ENCODE data around the gene BABAM2. TPM values are rescaled to one million over a fixed set of nuclear protein-coding genes. Genes with fewer than 3 reads are reported as not detected.

The BABAM2 gene
- total and polyA plus RNA-seq, 7 donors: 34.2 to 74.5 (median 52.3) TPM

DNA sequence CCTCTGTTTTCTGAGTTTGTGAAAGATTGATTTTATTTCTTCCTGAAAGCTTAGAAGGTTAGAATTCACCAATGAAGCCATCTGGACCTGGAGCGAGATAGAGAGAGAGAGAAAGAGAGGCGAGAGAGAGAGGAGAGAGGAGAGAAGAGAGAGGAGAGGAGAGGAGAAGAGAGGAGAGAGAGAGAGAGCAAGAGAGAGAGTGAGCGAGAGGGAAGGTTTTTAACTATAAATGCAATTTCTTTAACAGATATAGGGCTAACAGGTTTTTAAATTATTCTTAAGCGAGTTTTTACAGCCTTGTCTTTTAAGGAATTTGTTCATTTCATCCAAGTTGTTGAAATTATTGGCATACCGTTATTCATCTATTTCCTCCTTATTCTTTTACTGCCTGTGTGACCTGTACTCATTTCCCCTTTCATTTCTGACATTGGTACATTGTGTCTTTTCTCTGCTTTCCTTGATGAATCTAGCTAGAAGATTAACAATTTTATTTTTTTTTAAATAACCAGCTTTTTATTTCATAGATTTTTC, 56.1 kb downstream of the BABAM2 start:
- Histone ChIP-seq H3K36me3 (ENCODE audit: insufficient read depth in 1 of 2, low read depth in 1 of 2) (no peaks in the 10 kb centered on the region), H3K9me3 (no peaks in the 10 kb centered on the region), H3K4me1 (peaks cover 13% of the 10 kb centered on the region), H3K4me3 (no peak overlapping the region), H3K27ac (no peak overlapping the region), H3K27me3 (ENCODE audit: insufficient read depth in 3 of 3, low read length in 2 of 3) (no peaks in the 10 kb centered on the region)
- 65 to 78% (median 70%) methylated on average over 5 of the region's 5 CpGs for WGBS, 3 donors
- TF ChIP-seq, protein P1, sequence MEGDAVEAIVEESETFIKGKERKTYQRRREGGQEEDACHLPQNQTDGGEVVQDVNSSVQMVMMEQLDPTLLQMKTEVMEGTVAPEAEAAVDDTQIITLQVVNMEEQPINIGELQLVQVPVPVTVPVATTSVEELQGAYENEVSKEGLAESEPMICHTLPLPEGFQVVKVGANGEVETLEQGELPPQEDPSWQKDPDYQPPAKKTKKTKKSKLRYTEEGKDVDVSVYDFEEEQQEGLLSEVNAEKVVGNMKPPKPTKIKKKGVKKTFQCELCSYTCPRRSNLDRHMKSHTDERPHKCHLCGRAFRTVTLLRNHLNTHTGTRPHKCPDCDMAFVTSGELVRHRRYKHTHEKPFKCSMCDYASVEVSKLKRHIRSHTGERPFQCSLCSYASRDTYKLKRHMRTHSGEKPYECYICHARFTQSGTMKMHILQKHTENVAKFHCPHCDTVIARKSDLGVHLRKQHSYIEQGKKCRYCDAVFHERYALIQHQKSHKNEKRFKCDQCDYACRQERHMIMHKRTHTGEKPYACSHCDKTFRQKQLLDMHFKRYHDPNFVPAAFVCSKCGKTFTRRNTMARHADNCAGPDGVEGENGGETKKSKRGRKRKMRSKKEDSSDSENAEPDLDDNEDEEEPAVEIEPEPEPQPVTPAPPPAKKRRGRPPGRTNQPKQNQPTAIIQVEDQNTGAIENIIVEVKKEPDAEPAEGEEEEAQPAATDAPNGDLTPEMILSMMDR (IDR thresholded peaks at IDR 0.05): no peak
- intact Hi-C loops (cut with DNase I): no loop called here
- DNase-seq (no peak), ATAC-seq (no peak)

DNA sequence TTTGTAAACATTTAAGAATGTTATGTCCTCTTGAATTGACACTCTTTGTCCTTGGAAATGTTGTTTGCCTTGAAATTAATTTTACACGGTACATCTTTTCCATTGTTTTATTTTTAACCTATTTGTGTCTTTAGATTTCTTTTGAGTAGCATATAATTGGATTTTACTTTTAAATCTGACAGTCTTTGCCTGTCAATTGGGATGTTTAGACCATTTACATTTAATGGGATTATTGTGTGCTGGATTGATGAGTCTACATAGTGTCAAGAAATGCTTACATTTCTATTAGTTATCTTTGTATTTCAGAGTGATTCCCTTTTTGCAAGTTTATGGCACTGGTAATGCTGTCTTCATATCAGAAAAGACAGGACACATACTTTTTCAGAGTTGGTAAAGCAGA, 61.5 kb downstream of the BABAM2 start:
- Histone ChIP-seq H3K4me1 (peaks cover 39% of the 10 kb centered on the region), H3K36me3 (ENCODE audit: insufficient read depth in 1 of 2, low read depth in 1 of 2) (no peaks in the 10 kb centered on the region), H3K27me3 (ENCODE audit: insufficient read depth in 3 of 3, low read length in 2 of 3) (no peaks in the 10 kb centered on the region), H3K27ac (no peak overlapping the region), H3K9me3 (no peaks in the 10 kb centered on the region), H3K4me3 (no peak overlapping the region)
- WGBS, 3 donors: 87 to 100% (median 98%) methylated on average over 1 of the region's 1 CpG
- intact Hi-C loops (cut with DNase I): loop anchor here in 1 of 2 donors (5.0 kb wide), 1 partner anchor 35 kb away; no protein-coding TSS in a partner anchor
- TF ChIP-seq, protein P1 (IDR thresholded peaks at IDR 0.05): no peak
- no peak for DNase-seq
- no peak for ATAC-seq

DNA sequence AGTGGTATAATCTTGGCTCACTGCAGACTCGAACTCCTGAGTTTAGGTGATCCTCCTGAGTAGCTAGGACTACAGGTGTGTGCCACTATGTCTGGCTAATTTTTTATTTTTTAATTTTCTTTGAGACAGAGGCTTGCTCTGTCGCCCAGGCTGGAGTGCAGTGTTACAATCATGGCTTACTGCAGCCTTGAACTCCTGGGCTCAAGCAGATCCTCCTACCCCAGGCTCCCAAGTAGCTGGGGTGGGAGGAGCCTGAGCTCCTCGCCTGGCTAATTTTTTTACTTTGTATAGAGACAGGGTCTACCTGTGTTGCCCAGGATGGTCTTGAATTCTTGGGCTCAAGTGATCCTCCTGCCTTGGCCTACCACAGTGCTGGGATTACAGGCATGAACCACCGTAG, 62.5 kb downstream of the BABAM2 start:
- Histone ChIP-seq H3K27ac (peak overlapping the region; percentile 69), H3K27me3 (ENCODE audit: insufficient read depth in 3 of 3, low read length in 2 of 3) (no peaks in the 10 kb centered on the region), H3K4me3 (no peak overlapping the region), H3K36me3 (ENCODE audit: insufficient read depth in 1 of 2, low read depth in 1 of 2) (no peaks in the 10 kb centered on the region), H3K9me3 (no peaks in the 10 kb centered on the region), H3K4me1 (peaks cover 36% of the 10 kb centered on the region)
- TF ChIP-seq, protein P1 (IDR thresholded peaks at IDR 0.05): no peak
- intact Hi-C loops (cut with DNase I): loop anchor here in 1 of 2 donors (5.0 kb wide), 1 partner anchor 36 kb away; no protein-coding TSS in a partner anchor
- no peak for ATAC-seq
- 81 to 96% (median 86%) methylated on average over 4 of the region's 4 CpGs for WGBS, 3 donors
- no peak for DNase-seq

DNA sequence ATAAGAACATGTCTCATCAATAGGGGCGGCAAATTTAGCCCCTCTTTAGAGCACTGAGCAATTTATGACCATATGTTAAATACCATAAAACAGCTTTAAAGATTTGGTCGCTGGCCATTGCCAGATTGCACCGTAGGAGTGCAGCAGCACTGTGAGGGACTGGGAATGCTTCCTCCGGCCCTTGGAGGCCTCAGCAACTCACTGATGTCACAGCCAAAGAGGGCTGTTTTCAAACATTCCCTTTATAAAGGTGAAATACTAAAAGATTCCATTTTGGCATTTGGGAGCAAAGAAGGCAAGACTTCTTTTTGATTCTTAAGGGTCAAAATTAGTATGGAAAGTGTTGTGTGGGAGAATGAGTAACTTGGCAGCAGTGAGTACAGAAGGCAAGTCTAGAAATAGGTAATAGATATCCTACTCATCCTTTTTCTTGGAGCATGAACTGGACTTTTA, 63.7 kb downstream of the BABAM2 start:
- peak; percentile 55 to 76 (median 64) for ATAC-seq
- H3K4me3 ChIP-seq: peak overlapping the region; percentile 31
- H3K27me3 ChIP-seq (ENCODE audit: insufficient read depth in 3 of 3, low read length in 2 of 3): no peaks in the 10 kb centered on the region
- peak overlapping the region; percentile 69 for H3K27ac ChIP-seq
- H3K4me1 ChIP-seq: peaks cover 43% of the 10 kb centered on the region
- no peak for DNase-seq
- WGBS, 3 donors: 40 to 48% (median 43%) methylated on average over 4 of the region's 4 CpGs
- H3K36me3 ChIP-seq (ENCODE audit: insufficient read depth in 1 of 2, low read depth in 1 of 2): no peaks in the 10 kb centered on the region
- H3K9me3 ChIP-seq: no peaks in the 10 kb centered on the region
- intact Hi-C loops (cut with DNase I): loop anchor here (2.0 to 5.0 kb wide), 2 partner anchors 37 to 441 kb away; no protein-coding TSS in a partner anchor
- TF ChIP-seq, protein P1 (IDR thresholded peaks at IDR 0.05): no peak
